Type B pancreatic cell (in vitro differentiated cells): ENCODE measurements around the gene WDFY4. TPM values are rescaled to one million over a fixed set of nuclear protein-coding genes. Genes with fewer than 3 reads are reported as not detected.

ENCODE experiments used
- DNase-seq: peaks from one replicate; pipeline ENCODE4 v3.0.0; 2021; ENCODE audit warnings: mixed read lengths; ENCODE audit not compliant: unreplicated experiment; ENCODE audit errors: extremely low spot score
- H3K27ac Mint-ChIP-seq: 2 replicates; pipeline ENCODE4 v1.8.0; 2021; ENCODE audit warnings: mild to moderate bottlenecking, mixed read lengths
- H3K27me3 Mint-ChIP-seq: 2 replicates; pipeline ENCODE4 v1.8.0; 2021; ENCODE audit warnings: mixed read lengths
- H3K36me3 Mint-ChIP-seq: 2 replicates; pipeline ENCODE4 v1.8.0; 2021; ENCODE audit warnings: mixed read lengths
- H3K4me1 Mint-ChIP-seq: one replicate; pipeline ENCODE4 v1.8.0; 2021; ENCODE audit warnings: mixed read lengths; ENCODE audit not compliant: unreplicated experiment
- H3K4me3 Mint-ChIP-seq: 2 replicates; pipeline ENCODE4 v1.8.0; 2021; ENCODE audit warnings: mild to moderate bottlenecking, mixed read lengths
- H3K9me3 Mint-ChIP-seq: 2 replicates; pipeline ENCODE4 v1.8.0; 2021; ENCODE audit warnings: mixed read lengths
- total RNA-seq: library from RNA; stranded (reverse); gene quantifications from 2 replicates; pipeline ENCODE4 v1.2.1, GENCODE V29; 2021; ENCODE audit warnings: low replicate concordance
- TF ChIP-seq, protein P1 (sequence below): fragments of 200-600 bp; sonication (generic); conservative IDR thresholded peaks from 2 replicates; pipeline ENCODE4 v1.5.0; 2021; ENCODE audit warnings: antibody characterized with exemption, mild to moderate bottlenecking

Gene WDFY4
- total RNA-seq, 1 donor from 2014 or later, result 0.05 TPM

DNA sequence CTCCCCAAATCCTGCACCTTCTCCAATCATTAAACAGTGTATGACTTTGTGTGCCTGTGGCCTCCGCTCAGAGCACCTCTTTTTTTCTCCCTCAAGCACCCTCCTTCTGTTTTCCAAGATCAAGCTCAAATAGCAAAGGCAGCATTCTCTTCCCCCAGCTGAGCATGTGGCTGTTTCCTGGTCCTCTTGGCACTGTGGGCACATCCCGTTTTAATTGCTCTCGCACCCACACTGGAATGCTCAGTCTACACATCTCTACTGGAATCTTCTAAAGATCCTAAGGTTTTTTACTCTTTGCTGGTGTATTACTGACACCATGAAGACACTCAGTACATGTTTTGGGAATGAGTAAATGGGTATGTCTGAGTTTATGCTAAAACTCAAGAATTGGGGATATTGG, 107.4 kb downstream of the WDFY4 start:
- H3K27me3 Mint-ChIP-seq, result peaks cover 32% of the 10 kb centered on the region
- no peaks in the 10 kb centered on the region for H3K9me3 Mint-ChIP-seq
- no peak for DNase-seq
- H3K4me3 Mint-ChIP-seq, result no peak overlapping the region
- no peak overlapping the region for H3K27ac Mint-ChIP-seq
- TF ChIP-seq, protein P1, sequence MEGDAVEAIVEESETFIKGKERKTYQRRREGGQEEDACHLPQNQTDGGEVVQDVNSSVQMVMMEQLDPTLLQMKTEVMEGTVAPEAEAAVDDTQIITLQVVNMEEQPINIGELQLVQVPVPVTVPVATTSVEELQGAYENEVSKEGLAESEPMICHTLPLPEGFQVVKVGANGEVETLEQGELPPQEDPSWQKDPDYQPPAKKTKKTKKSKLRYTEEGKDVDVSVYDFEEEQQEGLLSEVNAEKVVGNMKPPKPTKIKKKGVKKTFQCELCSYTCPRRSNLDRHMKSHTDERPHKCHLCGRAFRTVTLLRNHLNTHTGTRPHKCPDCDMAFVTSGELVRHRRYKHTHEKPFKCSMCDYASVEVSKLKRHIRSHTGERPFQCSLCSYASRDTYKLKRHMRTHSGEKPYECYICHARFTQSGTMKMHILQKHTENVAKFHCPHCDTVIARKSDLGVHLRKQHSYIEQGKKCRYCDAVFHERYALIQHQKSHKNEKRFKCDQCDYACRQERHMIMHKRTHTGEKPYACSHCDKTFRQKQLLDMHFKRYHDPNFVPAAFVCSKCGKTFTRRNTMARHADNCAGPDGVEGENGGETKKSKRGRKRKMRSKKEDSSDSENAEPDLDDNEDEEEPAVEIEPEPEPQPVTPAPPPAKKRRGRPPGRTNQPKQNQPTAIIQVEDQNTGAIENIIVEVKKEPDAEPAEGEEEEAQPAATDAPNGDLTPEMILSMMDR, result no peak
- no peaks in the 10 kb centered on the region for H3K4me1 Mint-ChIP-seq
- no peaks in the 10 kb centered on the region for H3K36me3 Mint-ChIP-seq

DNA sequence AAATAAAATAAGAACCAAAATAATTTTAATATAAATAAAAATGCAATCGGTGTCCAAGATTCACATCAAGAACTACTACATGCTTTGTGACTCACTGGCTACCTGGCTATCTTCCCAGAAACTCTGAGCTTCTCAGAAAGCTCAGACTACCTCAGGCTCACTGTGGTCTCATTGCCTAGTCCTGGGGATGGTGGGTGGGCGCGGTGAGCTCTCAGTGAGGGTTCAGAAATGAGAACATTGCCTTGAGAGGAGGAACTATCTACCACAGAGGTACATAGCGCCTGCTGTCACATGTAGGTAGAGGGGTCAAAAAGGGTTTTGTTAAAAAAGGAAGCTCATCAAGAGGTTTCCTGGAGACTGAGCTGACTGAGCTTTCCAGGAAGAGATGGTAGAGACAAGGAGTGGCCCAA, 108.0 kb downstream of the WDFY4 start:
- Mint-ChIP-seq H3K4me3 (no peak overlapping the region), H3K27ac (no peak overlapping the region), H3K9me3 (no peaks in the 10 kb centered on the region), H3K4me1 (no peaks in the 10 kb centered on the region), H3K36me3 (no peaks in the 10 kb centered on the region), H3K27me3 (peaks cover 32% of the 10 kb centered on the region)
- TF ChIP-seq, protein P1, result no peak
- no peak for DNase-seq

DNA sequence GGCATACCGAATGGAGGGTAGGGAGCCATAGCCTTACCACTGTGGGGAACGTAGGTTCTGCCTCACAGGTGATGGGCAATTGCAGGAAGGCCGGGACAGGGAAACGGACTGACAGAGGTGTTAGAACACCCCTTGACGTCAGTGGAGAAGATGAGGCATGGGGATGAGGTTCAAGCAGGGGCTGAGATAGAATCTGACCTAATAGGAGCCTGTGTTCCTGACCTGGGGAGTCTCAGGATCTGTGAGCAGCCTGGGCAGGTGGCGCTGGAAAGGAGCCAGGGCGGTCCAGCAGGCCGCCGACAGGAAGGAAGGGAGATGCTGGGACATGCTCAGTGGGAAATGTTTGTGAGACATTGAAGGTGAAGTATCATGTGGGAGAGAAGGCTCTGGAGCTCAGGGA, 109.4 kb downstream of the WDFY4 start:
- no peak overlapping the region for H3K27ac Mint-ChIP-seq
- no peaks in the 10 kb centered on the region for H3K9me3 Mint-ChIP-seq
- DNase-seq, result no peak
- no peaks in the 10 kb centered on the region for H3K36me3 Mint-ChIP-seq
- peaks cover 26% of the 10 kb centered on the region for H3K27me3 Mint-ChIP-seq
- TF ChIP-seq, protein P1, result no peak
- no peaks in the 10 kb centered on the region for H3K4me1 Mint-ChIP-seq
- H3K4me3 Mint-ChIP-seq, result no peak overlapping the region

DNA sequence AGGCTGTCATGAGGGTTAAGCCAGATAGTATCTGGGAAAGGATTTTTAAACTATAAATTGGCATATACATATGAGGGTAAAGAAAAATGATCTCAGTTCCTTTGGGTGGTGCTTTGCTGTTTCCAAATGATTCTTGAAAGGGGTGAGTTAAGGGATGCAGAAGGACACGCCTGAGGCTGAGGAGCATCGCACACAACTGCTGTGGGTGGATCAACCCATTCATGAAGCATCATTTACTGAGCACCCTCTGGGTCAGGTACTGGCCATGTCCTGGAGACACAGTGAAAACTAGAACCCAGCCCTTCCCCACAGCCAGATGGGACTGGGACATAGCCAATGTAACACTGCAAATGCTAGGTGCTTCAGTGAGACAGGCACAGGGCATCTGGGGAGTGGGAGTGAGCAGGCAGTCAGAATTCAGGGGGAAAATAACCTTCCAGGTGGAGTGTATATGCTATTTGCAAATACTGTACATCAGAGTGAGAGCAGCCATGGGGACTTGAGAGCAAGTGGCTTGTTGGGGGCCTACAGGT, 112.1 kb downstream of the WDFY4 start:
- H3K4me3 Mint-ChIP-seq, result no peak overlapping the region
- TF ChIP-seq, protein P1, result no peak
- peaks cover 5% of the 10 kb centered on the region for H3K9me3 Mint-ChIP-seq
- no peaks in the 10 kb centered on the region for H3K4me1 Mint-ChIP-seq
- H3K36me3 Mint-ChIP-seq, result no peaks in the 10 kb centered on the region
- no peak overlapping the region for H3K27ac Mint-ChIP-seq
- peaks cover 9% of the 10 kb centered on the region for H3K27me3 Mint-ChIP-seq
- no peak for DNase-seq

DNA sequence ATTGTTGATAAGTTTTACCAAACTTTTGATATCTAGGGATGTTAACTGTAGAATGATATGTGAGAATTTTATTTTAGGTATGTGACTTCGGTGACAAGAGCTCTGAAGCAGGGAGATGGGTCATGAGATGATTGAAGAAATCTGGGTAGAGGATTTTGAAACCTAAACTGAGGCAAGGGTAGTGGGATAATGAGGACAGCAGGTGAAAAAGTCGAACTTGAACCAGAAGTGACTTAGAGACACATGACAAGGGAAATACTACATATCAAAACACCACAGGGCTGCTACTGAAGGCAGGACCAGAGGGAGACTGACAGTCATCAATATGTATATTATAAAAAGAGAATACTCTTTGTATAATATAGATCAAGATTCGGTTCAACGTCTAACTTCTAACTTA, 113.2 kb downstream of the WDFY4 start:
- TF ChIP-seq, protein P1, result no peak
- no peak overlapping the region for H3K4me3 Mint-ChIP-seq
- no peaks in the 10 kb centered on the region for H3K4me1 Mint-ChIP-seq
- no peak overlapping the region for H3K27ac Mint-ChIP-seq
- H3K27me3 Mint-ChIP-seq, result peaks cover 4% of the 10 kb centered on the region
- DNase-seq, result no peak
- no peaks in the 10 kb centered on the region for H3K36me3 Mint-ChIP-seq
- peaks cover 5% of the 10 kb centered on the region for H3K9me3 Mint-ChIP-seq
